NCI-H2029 (cell line): ENCODE results near the gene ENPP4.
"Not testable (repeated sequence)": the region's sequence is repeated elsewhere in the genome, so short reads cannot be mapped to it uniquely, and the experiment has no call there.

Experiments
- DNase-seq: peaks from one replicate; lab custom pipeline; 2025; lab: John Stamatoyannopoulos, UW

ENPP4 gene

DNA sequence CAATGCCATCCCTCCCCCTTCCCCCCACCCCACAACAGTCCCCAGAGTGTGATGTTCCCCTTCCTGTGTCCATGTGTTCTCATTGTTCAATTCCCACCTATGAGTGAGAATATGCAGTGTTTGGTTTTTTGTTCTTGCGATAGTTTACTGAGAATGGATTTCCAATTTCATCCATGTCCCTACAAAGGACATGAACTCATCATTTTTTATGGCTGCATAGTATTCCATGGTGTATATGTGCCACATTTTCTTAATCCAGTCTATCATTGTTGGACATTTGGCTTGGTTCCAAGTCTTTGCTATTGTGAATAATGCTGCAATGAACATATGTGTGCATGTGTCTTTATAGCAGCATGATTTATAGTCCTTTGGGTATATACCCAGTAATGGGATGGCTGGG lies 1.5 kb downstream of the ENPP4 start:
- DNase-seq = not testable (repeated sequence)

DNA sequence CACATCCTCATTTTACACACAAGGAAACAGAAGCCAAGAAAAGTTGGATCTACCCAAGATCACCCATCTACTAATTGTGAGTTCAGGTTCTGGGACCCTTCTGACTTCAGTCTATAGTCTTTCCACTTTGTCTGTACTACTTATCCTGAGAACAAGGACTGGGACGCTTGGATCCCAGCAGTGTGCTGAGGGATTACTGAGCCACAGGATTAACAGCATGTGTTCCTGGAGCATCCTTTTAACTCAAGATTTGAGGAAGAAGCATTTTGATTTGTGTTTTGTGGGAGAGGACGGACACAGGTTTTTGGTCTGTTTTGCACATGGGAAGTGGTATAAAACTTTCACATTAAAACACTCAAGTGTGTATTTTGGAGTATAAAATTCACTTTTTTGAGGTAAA lies 4.4 kb downstream of the ENPP4 start:
- DNase-seq = no peak

DNA sequence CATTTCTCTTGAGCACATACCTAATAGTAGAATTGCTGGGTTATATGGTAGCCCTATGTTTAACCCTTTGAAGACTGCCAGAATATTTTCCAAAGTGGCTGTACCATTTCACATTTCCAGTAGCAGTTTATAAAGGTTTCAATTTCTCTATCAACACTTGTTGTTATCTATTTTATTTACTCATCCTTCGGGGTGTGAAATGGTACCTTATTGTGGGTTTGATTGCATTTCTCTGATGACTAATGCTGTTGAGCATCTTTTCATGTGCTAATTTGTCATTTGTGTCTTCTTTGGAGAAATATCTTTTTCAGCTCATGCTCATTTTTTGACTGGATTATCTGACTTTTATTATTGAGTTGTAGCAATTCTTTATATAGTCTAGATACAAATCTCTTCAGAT lies 5.4 kb downstream of the ENPP4 start:
- DNase-seq = no peak

DNA sequence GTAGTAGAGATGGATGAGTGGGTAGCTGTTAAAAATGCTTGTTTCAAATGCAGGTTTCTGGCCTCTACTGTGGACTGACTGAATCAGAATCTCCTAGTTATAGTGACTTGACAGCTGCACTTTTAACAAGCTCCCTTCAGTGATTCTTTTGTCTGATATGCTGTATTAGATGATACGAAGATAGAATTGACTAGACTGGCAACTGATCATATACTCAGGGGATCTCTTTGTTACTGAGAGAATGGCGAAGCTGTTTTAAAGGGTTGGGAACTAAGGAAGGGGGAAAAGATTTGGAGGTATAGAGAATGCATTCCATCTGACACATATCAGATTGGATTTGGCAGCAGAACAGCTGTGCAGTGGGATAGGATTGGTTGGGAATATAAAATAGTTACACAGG lies 7.0 kb downstream of the ENPP4 start:
- DNase-seq = no peak

DNA sequence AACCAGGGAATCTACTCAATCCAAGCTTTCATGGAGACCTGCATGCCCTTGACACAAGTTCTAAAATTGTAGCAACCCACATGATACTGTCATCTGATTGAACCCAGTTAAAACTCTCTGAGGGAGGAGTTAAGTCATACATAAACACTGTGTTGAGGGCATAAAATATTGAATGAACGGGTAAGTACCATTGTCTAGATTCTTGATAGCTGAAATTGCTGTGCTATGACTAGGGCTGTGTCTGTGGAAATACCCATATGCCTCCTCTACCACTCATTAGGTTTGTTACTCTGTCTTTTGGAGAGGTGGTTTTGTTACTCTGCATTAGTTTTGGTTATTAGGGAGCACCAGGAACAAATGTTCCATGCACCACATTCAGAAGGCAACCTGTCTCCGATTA lies 7.6 kb downstream of the ENPP4 start:
- no peak for DNase-seq

DNA sequence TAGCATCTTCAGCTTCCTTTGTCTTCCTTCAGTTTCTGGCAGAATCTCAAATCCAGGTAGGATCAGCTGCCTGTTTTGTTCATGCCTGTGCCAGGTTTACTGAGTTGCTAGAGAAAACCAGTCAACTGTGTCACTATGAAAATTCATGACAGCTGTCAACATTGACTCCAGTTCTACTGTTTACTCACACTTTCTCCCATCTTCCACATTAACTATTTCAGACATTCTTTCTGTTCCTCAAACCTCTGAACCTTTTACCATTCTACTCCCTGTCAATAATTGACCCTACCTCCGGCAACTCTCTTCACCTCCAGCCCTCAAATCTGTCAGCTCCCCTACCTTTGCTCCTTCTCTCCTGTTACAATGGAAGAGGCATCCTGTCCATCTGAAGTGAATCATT lies 8.5 kb downstream of the ENPP4 start:
- DNase-seq = peak; percentile 55

DNA sequence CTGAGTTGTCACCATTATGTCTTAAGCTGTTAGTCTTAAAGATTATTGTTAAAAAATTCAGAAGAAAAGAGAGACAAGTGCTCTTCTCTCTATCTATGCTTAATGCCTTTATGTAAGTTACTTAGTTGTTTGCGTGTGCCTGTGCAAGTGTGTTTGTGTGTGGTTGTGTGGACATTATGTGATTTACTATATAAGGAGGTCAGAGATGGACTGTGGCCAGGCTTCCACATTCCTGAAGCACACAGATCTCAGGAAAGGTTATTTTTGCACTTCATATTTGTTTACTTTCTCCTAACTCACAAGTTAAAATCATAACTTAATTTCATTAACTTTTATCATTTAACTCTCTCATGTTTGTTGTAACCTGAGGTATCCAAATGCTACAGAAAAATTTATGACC lies 14.5 kb downstream of the ENPP4 start:
- no peak for DNase-seq

DNA sequence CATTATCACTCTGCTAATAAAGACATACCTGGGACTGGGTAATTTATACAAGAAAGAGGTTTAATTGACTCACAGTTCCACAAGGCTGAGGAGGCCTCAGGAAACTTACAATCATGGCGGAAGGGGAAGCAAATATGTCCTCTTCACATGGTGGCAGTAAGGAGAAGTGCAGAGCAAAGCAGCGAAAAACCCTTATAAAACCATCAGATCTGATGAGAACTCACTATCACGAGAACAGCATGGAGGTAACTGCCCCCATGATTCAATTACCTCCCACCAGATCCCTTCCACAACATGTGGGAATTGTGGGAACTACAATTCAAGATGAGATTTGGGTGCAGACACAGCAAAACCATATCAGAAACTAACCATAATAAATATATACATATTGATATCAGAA lies 19.3 kb downstream of the ENPP4 start:
- DNase-seq = not testable (repeated sequence)

DNA sequence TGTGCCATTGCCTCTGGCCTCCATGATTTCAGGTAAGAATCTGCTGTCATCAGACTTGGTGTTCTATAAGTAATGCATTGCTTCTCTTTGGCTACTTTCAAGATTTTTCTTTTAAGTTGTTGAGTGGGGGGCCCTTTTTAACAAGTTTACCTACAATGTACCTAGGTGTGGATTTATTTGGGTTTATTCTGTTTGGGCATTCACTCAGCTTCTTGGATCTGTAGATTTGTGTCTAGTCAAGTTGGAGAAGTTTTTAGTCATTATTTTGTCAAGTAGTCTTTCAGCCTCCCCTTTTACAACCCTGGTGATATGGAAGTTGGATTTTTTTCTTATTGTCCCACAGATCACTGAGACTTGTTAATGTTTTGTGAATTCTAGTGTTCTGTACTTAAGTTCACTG lies 26.9 kb downstream of the ENPP4 start:
- no peak for DNase-seq

DNA sequence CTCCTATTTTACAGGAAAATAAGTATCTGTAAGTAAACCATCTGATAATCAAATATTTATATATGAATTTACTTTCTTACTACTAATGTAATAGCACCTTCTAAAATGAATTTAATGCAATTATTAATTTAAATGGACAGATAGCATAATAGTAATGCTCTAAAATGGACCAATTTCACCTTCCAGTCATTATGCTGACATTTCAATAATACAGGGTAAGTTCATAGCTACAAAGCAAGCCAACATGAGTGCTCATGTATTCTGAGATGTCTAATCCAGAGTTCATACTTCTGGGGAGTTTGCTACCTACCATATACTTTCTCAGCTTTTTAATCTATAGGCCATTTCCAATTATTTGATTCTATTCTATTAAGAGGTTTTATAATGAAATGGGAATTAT lies 29.4 kb downstream of the ENPP4 start:
- DNase-seq = no peak

DNA sequence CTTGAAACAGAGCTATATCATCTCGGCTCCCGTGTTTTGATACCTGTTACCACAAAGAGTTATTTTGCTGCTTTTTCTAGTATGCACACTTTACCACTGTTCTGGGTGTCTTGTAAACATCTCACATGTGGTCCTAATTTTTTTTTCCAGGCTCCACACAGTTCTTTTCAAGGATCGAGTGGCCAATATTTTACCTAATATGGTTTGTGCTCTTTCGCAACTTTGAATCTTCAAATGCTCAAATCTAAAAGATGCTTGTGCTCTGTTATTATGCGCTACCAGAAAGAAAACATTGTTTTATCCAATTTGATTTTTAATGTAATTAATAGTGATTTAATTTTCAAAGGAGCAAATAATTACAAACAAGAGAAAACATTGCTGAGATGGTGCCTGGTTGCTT lies 30.3 kb downstream of the ENPP4 start:
- DNase-seq = no peak

DNA sequence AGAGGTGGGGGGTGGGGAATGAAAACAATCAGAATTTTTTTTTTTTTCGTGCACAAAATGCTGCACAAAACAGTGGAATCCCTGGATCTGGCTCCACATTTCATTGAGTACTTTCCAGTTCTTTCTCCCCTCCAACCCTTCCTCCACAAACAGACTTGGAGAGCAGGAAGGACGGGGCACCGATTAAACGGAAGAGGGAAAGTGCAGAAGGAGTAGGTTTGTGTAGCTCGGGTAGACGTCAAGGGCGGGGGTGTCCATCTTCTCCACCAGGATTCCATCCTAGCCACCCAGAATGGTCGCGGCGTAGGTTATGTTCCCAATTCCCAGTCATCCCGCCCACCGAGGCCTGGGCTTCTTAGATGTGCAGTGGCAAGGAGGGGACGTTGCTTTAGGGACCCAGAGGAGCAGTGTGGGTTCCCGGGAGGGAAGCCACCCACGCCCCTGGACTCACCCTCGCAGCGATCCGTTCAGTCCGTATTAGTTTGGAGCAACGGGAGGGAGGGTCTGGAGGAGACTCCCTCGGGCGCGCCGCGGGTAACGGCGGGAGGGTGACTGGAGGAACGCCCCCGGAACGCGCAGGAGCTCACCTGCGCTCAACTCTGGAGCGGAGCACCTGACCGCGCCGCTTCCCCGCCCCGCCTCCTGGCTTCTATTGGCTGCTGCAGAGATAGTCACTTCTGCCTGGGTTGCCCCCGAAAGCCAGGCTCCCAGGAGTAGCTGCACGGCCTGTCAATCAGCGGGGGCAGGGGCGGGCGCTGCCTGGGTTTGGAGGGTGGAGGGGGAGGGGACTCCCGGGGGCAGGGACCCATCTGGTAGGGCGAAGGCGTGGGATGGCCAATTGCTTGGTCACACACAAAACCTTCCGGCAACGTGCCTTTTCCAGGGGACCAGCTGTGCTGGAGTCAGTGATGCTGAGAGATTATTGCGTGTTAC lies 40.8 kb downstream of the ENPP4 start, which contains the start of gene ENPP5:
ENPP5 (minus strand) TSS at position 624 of the 933 bp plus-strand sequence. CDS start 2,718 bp downstream, outside the sequence.
- peak; percentile 92 for DNase-seq

DNA sequence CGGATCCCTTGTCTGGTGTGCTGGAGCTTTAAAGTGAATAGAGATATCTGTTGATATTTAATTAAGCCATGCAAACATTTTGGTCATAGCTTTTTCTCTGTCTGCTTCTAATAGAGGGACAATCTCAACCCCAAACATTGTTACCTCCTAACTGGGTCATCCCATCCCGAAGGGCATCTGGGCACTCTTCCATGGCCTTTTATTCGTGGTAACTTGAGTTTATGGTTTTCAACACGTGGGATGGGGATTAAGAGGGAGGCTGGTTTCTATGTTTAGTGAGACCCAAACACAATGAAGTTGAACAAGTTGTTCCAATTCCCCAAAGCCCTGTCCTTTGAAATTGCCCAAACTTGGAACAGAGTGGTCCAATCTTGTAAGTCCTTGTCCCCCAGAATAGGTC lies 42.4 kb downstream of the ENPP4 start:
- DNase-seq = no peak

DNA sequence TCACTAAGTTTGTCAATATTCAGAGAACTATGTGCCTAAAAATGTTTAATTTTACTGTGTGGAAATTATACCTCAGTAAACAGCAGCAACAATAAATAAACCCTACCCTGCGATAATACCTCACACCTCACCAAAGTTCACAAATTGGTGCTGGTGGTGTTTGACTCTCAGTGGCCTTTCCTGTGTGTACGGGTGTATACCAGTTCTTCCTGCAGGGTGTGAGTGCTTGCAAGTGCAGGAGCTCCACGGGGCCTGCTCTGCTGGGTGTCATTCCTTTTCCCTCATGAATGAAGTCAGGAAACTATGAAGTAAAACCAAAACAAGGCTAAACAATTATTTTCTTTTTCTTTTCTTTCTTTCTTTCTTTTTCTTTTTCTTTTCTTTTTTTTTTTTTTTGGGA lies 45.1 kb downstream of the ENPP4 start:
- no peak for DNase-seq

DNA sequence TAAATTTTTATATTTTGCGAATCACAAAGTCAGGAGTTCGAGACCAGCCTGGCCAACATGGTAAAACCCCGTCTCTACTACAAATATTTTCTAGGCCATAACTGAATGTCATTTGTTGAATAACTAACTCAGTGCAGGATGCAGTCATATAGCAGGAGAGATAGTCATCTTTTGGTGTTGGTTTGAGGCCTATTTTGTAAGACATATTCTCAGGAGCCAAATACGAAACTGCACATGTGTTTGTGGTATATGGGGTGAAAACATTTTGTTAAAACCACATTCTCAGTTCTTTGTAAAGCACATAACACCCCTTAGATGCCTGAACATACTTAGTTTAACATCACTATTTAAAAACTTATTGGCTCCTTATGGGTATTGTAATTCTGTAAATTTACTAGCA lies 45.7 kb downstream of the ENPP4 start:
- DNase-seq = no peak

DNA sequence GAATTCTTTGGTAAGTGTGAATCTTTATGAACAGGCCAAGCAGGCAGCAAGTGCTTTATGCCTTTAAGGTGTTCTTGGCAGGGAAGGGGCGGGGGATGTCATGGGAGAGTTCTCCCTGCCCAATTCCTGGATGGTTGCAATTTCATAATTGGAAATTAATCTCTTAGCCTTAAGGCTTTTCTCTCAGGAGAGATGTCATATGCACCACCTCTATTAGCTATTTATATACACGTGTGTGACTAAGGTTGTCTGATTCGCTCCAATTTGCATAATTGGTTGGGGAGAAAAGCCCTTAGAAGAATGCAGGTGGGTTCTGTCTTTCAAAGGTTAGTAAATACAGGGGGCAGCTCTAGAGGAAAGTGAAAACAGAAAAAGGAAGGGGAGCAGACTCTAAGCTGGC lies 46.2 kb downstream of the ENPP4 start:
- no peak for DNase-seq

DNA sequence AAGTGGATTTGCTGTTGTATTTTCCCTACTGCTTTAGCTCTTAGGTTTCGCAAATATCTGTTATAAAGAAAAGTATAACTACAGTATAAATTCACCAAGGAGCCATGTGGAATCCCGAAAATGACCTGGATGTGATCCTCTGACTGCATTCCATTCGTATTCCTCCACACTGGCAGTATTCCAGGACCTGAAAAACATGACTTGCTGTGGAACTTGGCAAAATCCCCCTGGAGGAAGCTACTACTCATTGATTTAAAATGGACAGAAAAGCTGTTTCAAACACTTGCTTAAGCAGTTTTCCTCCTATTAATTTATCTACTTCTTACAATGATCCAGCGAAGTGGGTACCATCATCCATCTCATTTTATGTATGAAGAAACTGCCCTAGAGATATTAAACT lies 54.3 kb downstream of the ENPP4 start:
- no peak for DNase-seq

DNA sequence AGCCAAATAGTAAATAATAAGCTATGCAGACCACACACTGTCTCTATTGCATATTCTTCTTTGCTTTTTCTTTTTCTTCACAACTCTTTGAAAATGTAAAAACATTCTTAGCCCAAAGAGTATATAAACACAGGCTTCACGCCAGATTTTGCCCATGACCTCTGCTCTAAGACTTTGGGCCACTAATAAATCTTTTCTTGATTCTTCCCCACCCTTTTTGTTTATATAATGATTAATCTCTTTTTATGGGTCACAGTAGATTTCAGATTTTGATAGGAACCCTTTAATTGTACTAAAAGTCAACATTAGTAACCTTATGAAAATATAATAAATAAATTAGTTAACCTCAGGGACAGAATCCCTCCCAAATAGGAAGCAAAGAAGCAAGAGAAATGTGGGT lies 56.8 kb downstream of the ENPP4 start:
- DNase-seq = no peak

DNA sequence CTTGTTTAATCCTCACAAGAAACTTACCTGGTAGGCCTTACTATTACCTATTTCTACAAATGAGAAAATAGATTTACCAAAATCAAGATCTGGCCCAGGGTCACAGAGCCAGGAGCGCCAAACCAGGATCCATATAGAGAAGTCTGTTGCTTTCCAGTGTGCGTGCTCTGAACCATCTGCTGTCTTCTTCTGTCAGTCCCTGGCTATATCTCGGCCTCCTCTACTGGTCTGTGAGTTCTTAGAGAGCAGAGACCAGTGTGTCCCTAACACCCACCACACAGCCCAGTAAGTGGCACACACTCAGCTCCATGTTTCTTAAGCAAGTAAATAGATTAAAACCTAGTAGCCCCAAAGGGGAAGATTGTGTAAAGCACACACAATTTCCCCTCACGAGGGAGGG lies 59.9 kb downstream of the ENPP4 start:
- no peak for DNase-seq

DNA sequence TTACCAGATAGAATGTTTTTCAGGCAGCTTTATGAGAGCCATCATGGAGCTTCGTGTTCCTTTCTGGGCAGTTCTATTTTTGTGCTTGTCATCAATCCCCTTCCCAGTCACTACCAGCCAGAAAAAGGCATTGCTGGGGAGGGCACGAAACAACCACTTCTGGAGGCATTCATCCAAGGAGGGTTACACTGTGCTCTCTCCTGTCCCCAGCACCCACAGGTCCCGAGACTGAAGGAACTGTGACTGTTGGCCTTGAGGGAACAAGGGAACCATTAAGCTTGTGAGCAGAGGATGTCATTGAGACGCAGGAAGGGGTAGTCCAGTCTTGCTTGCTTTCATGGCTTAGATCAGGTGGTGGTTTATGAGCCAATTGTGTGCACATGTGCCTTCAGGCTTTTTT lies 61.1 kb downstream of the ENPP4 start:
- DNase-seq = no peak

DNA sequence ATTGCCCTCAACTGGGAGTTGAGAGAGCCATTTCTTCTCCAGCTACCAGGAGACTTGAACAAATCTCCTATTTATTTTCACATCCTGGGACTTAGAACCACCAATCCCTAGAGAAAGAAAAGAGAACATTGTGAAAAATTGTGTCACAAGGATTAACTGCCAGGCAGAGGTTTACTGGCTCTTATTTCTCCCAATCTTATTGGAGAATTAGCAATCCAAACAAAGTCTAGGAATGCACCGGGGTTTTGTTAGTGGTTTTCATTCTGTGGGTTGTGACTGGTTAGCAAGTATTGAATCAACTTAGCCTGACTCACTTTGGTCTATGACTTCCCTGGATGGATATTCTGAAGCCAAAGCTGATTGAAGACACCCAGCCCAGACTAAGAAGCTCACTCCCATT lies 62.2 kb downstream of the ENPP4 start:
- DNase-seq = no peak
